ENCODE data around the gene POU4F2.
"Not testable (repeated sequence)": the region's sequence is repeated elsewhere in the genome, so short reads cannot be mapped to it uniquely, and the experiment has no call there.

Gene POU4F2

DNA sequence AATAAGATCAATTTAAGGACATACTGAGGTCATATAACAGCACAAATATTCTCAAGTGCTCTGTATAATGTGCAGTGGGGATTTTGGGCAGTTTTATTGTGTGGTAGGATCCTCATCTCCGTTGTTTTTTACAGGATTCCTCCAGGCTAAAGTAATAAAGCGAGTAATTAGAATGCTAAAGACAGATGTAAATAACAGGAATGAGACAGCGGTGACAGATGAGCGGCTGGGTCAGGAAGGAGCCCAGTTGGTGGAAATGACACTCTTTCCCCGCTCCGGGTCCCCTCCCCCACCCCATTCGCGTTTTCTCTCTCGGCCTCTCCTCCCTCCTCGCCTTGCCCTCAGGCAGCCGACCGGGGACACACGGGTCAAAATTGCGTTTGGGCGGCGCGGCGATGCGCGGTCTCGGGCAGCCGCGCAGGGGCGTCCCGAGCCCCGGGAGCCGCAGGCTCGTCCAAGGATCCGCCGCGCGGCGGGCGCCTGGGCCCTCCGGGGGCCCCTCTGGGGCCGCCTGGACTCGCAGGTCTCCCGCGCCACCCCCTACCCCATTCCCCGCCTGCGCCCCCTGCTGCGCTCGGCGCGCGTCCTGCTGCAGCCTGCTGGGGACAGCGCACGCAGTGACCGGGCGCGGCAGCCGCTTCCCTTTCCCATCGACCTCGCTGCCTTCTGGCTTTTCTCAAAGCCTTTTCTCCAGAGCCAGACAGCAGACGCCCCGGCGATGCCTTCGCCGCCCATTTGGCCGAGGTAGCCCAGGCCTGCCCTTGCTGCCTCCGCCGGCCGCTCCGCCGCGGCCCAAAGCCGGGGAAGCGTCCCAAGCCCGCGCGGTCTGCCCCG is 16.2 kb downstream of the POU4F2 start:
- no peak for DNase-seq (ENCODE audit: low spot score)

DNA sequence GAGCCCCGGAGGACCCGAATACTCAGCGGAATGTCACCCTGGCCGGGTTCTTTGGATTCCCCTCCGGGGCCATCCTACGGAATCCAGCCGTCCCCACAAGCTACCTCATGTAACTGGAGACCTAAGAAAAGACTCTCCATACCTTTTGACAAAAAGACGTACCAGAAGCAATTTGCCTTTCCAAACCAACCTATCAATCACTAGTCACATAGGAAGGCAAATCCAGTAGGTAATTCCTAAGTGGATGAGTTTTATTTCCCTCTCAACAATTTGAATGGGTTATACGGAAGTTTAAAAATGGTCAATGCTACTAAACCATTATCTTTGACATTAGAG is 16.8 kb downstream of the POU4F2 start:
- DNase-seq (ENCODE audit: low spot score) = no peak

- DNase-seq (ENCODE audit: low spot score) = no peak
Measured at GRCh38 chr4:146661367-146661766, 22.7 kb downstream of the POU4F2 start.

- not testable (repeated sequence) for DNase-seq (ENCODE audit: low spot score)
Measured at GRCh38 chr4:146663968-146664311, 25.2 kb downstream of the POU4F2 start.

- no peak for DNase-seq (ENCODE audit: low spot score)
Measured at GRCh38 chr4:146674829-146675570, 36.3 kb downstream of the POU4F2 start.
